Activated CD8-positive, alpha-beta memory T cell treated with anti-CD3 and anti-CD28 coated beads for 1 hour (primary cell): ENCODE measurements around the gene DNALI1.
A peak's percentile ranks its signal among the peaks of the same experiment; 100 is the strongest.

ENCODE experiments used
- DNase-seq, 2 donors: peaks; one replicate each; pipeline ENCODE4 v3.0.0-alpha.2; 2020; ENCODE audit warnings: low read depth in 1 of 2; ENCODE audit errors: extremely low read depth in 1 of 2

Gene DNALI1

GRCh38 chr1:37599940-37600339, 43.2 kb downstream of the DNALI1 start:
- DNase-seq: no peak

GRCh38 chr1:37601441-37601840, 44.7 kb downstream of the DNALI1 start:
- no peak for DNase-seq

- peak in 1 of 2 donors; percentile 4 for DNase-seq
Observed at GRCh38 chr1:37602750-37603694, 46.3 kb downstream of the DNALI1 start.

- no peak for DNase-seq
Observed at GRCh38 chr1:37605061-37605650, 48.4 kb downstream of the DNALI1 start.

- DNase-seq: no peak
Observed at GRCh38 chr1:37605806-37606474, 49.2 kb downstream of the DNALI1 start.

GRCh38 chr1:37606481-37607263, 49.9 kb downstream of the DNALI1 start:
- no peak for DNase-seq

GRCh38 chr1:37609002-37609401, 52.3 kb downstream of the DNALI1 start:
- no peak for DNase-seq

- DNase-seq: no peak
Observed at GRCh38 chr1:37609994-37610393, 53.3 kb downstream of the DNALI1 start.

- no peak for DNase-seq
Observed at GRCh38 chr1:37612186-37612585, 55.4 kb downstream of the DNALI1 start.

- DNase-seq: no peak
Observed at GRCh38 chr1:37614105-37614504, 57.4 kb downstream of the DNALI1 start.

GRCh38 chr1:37616330-37616729, 59.6 kb downstream of the DNALI1 start:
- DNase-seq: no peak
